ENCODE data around the gene RPL13. TPM values are rescaled to one million over a fixed set of nuclear protein-coding genes. Genes with fewer than 3 reads are reported as not detected.

Gene RPL13
- 555 and 566 TPM in 2 replicates for total RNA-seq (2013; cell fraction: nucleolus; rRNA removed)
- total RNA-seq (2014; rRNA removed): 7,892 and 9,428 TPM in 2 replicates
- total RNA-seq (2014; rRNA removed; fragmentation: Illumina TruSeq; extraction: Trizol): 2,108 and 2,400 TPM in 2 replicates
- 4,034 and 4,132 TPM in 2 replicates for total RNA-seq (2021)
- polyA plus RNA-seq (2011; ENCODE audit: low read depth): 2,666 TPM
- polyA plus RNA-seq (2011; rRNA removed): 1,025 and 2,315 TPM in 2 replicates
- polyA plus RNA-seq (2011; cell fraction: cytosol; rRNA removed): 3,460 and 6,315 TPM in 2 replicates
- 1,880 and 1,959 TPM in 2 replicates for polyA plus RNA-seq (2011; cell fraction: nucleus; rRNA removed)
- 4,925 and 6,484 TPM in 2 replicates for polyA plus RNA-seq (2012)
- 872 and 1,693 TPM in 2 replicates for polyA plus RNA-seq (2014; fragmentation: Illumina TruSeq; extraction: Trizol)
- polyA plus RNA-seq (2014; fragmentation: Nextera tagmentation; extraction: Ambion mirVana): 1,000 to 10,000 TPM in 1 of 2 experiments, 100 to 1,000 TPM in 1; 386 to 1,247 TPM
- 6,764 and 8,907 TPM in 2 replicates for polyA plus RNA-seq (2014; rRNA removed)
- polyA plus RNA-seq (2016; fragmentation: Nextera tagmentation; extraction: Ambion mirVana): 1,000 to 10,000 TPM; 2,572 to 2,650 TPM
- 392 and 1,069 TPM in 2 replicates for polyA minus RNA-seq (2011; rRNA and poly(A)+ RNA removed)
- 929 and 1,175 TPM in 2 replicates for polyA minus RNA-seq (2011; cell fraction: cytosol; rRNA and poly(A)+ RNA removed)
- 344 and 499 TPM in 2 replicates for polyA minus RNA-seq (2011; cell fraction: nucleus; rRNA and poly(A)+ RNA removed)
- percentile 99 among the genes with signal in this experiment for Bru-seq, nascent RNA
- BruChase-seq, experiment 1, labeled RNA remaining after a 6-hour chase: percentile 98 among the genes with signal in this experiment
- percentile 96 among the genes with signal in this experiment for BruChase-seq, experiment 2, labeled RNA remaining after a 2-hour chase
- long read RNA-seq, experiment 1, full-length matches to known transcripts: 1,927 of 2,017 reads
- long read RNA-seq, experiment 1, partial matches to known transcripts: 60 of 2,017 reads
- long read RNA-seq, experiment 1, other reads (novel, unspliced or antisense): 30 of 2,017 reads
- long read RNA-seq, experiment 2, full-length matches to known transcripts: 842 of 946 reads
- long read RNA-seq, experiment 2, partial matches to known transcripts: 90 of 946 reads
- long read RNA-seq, experiment 2, other reads (novel, unspliced or antisense): 14 of 946 reads

GRCh38 chr16:89560378-89561141 is at the start of gene RPL13:
Gene RPL13, plus strand, starts transcription at chr16:89560682. Its CDS starts 278 bp downstream, at chr16:89560960.
- peak within 1 kb of the TSS; percentile 53 for H2AFZ ChIP-seq (ENCODE audit: control insufficient read depth, low read depth, low read length)
- POLR2A ChIA-PET: no interaction called here
- peak; percentile 90 for ATAC-seq
- TF ChIP-seq TCF12 (IDR thresholded peaks at IDR 0.05; ENCODE audit: low read depth, low read length) (peak; percentile 53; the same call in 1 of the 2 replicates), SMARCA5 (IDR thresholded peaks at IDR 0.05) (peak; percentile 88; the same call in 1 of the 2 replicates), ZBTB4 (CRISPR knock-in tag; IDR thresholded peaks at IDR 0.05) (no peak), ZNF592 (IDR thresholded peaks at IDR 0.05) (no peak), ZBTB33 (IDR thresholded peaks at IDR 0.05) (no peak), NFYA (IDR thresholded peaks at IDR 0.05; ENCODE audit: borderline replicate concordance, low read depth, low read length) (no peak), EZH2 (IDR thresholded peaks at IDR 0.05; ENCODE audit: borderline replicate concordance, control insufficient read depth, low read depth, low read length) (no peak), ESRRA (IDR thresholded peaks at IDR 0.05; ENCODE audit: low read length) (no peak)

More at GRCh38 chr16:89560378-89561141, at the start of gene RPL13:
- DNase-seq (ENCODE audit: low read depth, low spot score) (peak; percentile 67), FAIRE-seq (peak; percentile 92)
- Histone ChIP-seq H3K36me3 (ENCODE audit: control insufficient read depth in 2 of 2, insufficient read depth in 2 of 2, low read length in 1 of 2) (peaks cover 22 to 25% of the 10 kb centered on the region in 2 experiments), H3K27ac (ENCODE audit: control insufficient read depth, insufficient read depth) (peak within 1 kb of the TSS; percentile 81), H3K4me3 (peak within 1 kb of the TSS; percentile 89), H3K9me3 (replicated peaks; ENCODE audit: control insufficient read depth, insufficient read depth, low read length) (no peaks in the 10 kb centered on the region), H3K27me3 (replicated peaks in 1 of 2; ENCODE audit: control insufficient read depth in 2 of 2, insufficient read depth in 2 of 2, low read length in 1 of 2) (no peaks in the 10 kb centered on the region), H3K79me2 (ENCODE audit: control insufficient read depth, insufficient read depth, low read length) (peaks cover 37% of the 10 kb centered on the region), H3K4me2 (ENCODE audit: control insufficient read depth, insufficient read depth) (peak within 1 kb of the TSS; percentile 89), H3K9ac (ENCODE audit: control insufficient read depth, insufficient read depth, low read length) (peak within 1 kb of the TSS; percentile 83), H3K4me1 (ENCODE audit: control insufficient read depth, insufficient read depth, low read length) (peaks cover 20% of the 10 kb centered on the region), H4K20me1 (ENCODE audit: control insufficient read depth, insufficient read depth) (peaks cover 29% of the 10 kb centered on the region)
- in situ Hi-C loops (cut with MboI): no loop called here
- CTCF ChIA-PET: no interaction called here
- RAD21 ChIA-PET (ENCODE audit: unreplicated experiment): no interaction called here
- intact Hi-C loops (cut with micrococcal nuclease; ENCODE audit: unreplicated experiment): loop anchor here (2.0 to 5.0 kb wide), 2 partner anchors 52 to 73 kb away; partner anchors contain the start of gene SPG7
- SMC1A ChIA-PET (ENCODE audit: uncharacterized antibody, unreplicated experiment): no interaction called here
- TSS peak; percentile 72 for BruUV-seq (replicated peaks)
- WGBS (ENCODE audit: insufficient coverage, insufficient replicate concordance, low lambda C conversion rate, missing lambda C conversion rate): under 1% methylated on average over 85 of the region's 87 CpGs
